ENCODE results near the gene SRBD1.

The SRBD1 gene

GRCh38 chr2:45339253-45339652, 271.8 kb downstream of the SRBD1 start:
- Histone ChIP-seq H3K4me1 (ENCODE audit: insufficient read depth, low read length) (no peaks in the 10 kb centered on the region; the same call in 1 of the 2 replicates), H3K9ac (ENCODE audit: low read depth, low read length) (no peak overlapping the region), H3K9me3 (ENCODE audit: control insufficient read depth, insufficient read depth, low read length) (no peaks in the 10 kb centered on the region; the same call in 1 of the 2 replicates), H3K36me3 (ENCODE audit: insufficient read depth, low read length) (no peaks in the 10 kb centered on the region; the same call in 1 of the 2 replicates)

All from ES-I3 (cell line).